Neural crest cell (in vitro differentiated cells): ENCODE data around the gene DNAH1. TPM values are rescaled to one million over a fixed set of nuclear protein-coding genes. Genes with fewer than 3 reads are reported as not detected.

ENCODE experiments used
- DNase-seq: peaks from one replicate; pipeline ENCODE4 v3.0.0; 2021; ENCODE audit warnings: low read depth, mixed read lengths, low spot score
- H3K27ac Mint-ChIP-seq: one replicate; pipeline ENCODE4 v1.8.0; 2021; ENCODE audit warnings: mild to moderate bottlenecking, mixed read lengths; ENCODE audit not compliant: unreplicated experiment
- H3K27me3 Mint-ChIP-seq: 2 replicates; pipeline ENCODE4 v1.8.0; 2021; ENCODE audit warnings: low read depth, mild to moderate bottlenecking, mixed read lengths
- H3K36me3 Mint-ChIP-seq: 2 replicates; pipeline ENCODE4 v1.8.0; 2021; ENCODE audit warnings: low read depth, mild to moderate bottlenecking, mixed read lengths
- H3K4me1 Mint-ChIP-seq: 2 replicates; pipeline ENCODE4 v1.8.0; 2021; ENCODE audit warnings: mixed read lengths
- H3K4me3 Mint-ChIP-seq: one replicate; pipeline ENCODE4 v1.8.0; 2021; ENCODE audit warnings: mild to moderate bottlenecking, mixed read lengths
- H3K9me3 Mint-ChIP-seq: 2 replicates; pipeline ENCODE4 v1.8.0; 2021; ENCODE audit warnings: mixed read lengths
- CTCF ChIP-seq: fragments of 200-600 bp; sonication (generic); conservative IDR thresholded peaks from 2 replicates; pipeline ENCODE4 v1.5.0; 2021; ENCODE audit warnings: antibody characterized with exemption, mild to moderate bottlenecking
- total RNA-seq: library from RNA; stranded (reverse); gene quantifications from 2 replicates; pipeline ENCODE4 v1.2.1, GENCODE V29; 2021

The DNAH1 gene
- total RNA-seq, 1 donor from 2014 or later: 3.2 TPM

- no peaks in the 10 kb centered on the region for H3K4me1 Mint-ChIP-seq
- H3K36me3 Mint-ChIP-seq: no peaks in the 10 kb centered on the region
- no peak overlapping the region for H3K27ac Mint-ChIP-seq
- no peak for DNase-seq
- H3K27me3 Mint-ChIP-seq: no peaks in the 10 kb centered on the region
- TF ChIP-seq CTCF: no peak
- H3K4me3 Mint-ChIP-seq: no peak overlapping the region
- no peaks in the 10 kb centered on the region for H3K9me3 Mint-ChIP-seq
Observed at GRCh38 chr3:52352566-52352965, 36.4 kb downstream of the DNAH1 start.

DNA sequence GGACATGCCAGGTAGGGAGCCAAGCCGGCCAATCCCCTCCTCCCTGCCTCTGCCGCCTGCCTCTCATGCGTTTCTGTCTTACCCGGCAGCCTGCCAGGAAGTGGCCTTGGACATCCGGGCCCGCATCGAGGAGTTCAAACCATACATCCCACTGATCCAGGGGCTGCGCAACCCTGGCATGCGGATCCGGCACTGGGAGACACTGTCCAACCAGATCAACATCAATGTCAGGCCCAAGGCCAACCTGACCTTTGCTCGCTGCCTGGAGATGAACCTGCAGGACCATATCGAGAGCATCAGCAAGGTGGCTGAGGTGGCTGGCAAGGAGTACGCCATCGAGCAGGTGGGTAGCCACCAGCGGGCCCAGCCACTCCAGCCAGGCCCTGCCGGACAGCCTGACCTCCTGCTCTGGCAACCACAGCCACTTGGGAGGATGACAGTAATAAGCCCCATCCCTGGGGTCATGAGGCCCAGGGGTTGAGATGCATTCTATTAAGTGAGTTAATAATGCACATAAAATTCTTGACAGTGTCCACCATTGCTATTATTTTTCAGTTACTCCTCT lies 37.3 kb downstream of the DNAH1 start:
- H3K27ac Mint-ChIP-seq: no peak overlapping the region
- no peak overlapping the region for H3K4me3 Mint-ChIP-seq
- H3K4me1 Mint-ChIP-seq: no peaks in the 10 kb centered on the region
- H3K36me3 Mint-ChIP-seq: no peaks in the 10 kb centered on the region
- TF ChIP-seq CTCF: no peak
- H3K27me3 Mint-ChIP-seq: no peaks in the 10 kb centered on the region
- no peaks in the 10 kb centered on the region for H3K9me3 Mint-ChIP-seq
- no peak for DNase-seq

GRCh38 chr3:52354676-52355075 lies 38.6 kb downstream of the DNAH1 start:
- Mint-ChIP-seq H3K4me1 (no peaks in the 10 kb centered on the region), H3K27ac (no peak overlapping the region), H3K9me3 (no peaks in the 10 kb centered on the region)

DNA sequence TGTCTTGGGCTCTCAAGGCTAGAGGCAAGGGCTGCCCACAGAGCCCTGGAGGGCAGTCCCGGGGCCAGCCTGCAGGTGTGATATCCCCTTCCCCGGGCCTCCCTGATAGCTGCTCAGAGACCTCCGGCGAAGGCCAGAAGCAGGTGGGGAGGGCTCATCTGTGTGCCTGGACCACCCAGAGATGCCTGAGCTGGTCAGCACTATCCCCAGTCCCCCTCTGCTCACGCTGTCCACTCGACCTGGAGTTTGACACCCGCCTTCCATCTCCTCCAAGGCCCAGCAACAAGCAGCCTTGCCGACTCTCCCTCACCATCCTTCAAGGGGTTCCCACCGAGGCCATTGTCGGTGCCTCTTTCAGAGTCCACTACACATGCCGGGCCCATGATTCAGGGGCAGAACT lies 39.4 kb downstream of the DNAH1 start:
- Mint-ChIP-seq H3K27ac (peak overlapping the region; percentile 86), H3K4me3 (no peak overlapping the region), H3K36me3 (no peaks in the 10 kb centered on the region), H3K4me1 (no peaks in the 10 kb centered on the region), H3K27me3 (no peaks in the 10 kb centered on the region), H3K9me3 (no peaks in the 10 kb centered on the region)
- no peak for DNase-seq
- no peak for TF ChIP-seq CTCF

More at GRCh38 chr3:52354676-52355075, 38.6 kb downstream of the DNAH1 start:
- no peak for DNase-seq
- Mint-ChIP-seq H3K36me3 (no peaks in the 10 kb centered on the region), H3K27me3 (no peaks in the 10 kb centered on the region), H3K4me3 (no peak overlapping the region)
- TF ChIP-seq CTCF: no peak

DNA sequence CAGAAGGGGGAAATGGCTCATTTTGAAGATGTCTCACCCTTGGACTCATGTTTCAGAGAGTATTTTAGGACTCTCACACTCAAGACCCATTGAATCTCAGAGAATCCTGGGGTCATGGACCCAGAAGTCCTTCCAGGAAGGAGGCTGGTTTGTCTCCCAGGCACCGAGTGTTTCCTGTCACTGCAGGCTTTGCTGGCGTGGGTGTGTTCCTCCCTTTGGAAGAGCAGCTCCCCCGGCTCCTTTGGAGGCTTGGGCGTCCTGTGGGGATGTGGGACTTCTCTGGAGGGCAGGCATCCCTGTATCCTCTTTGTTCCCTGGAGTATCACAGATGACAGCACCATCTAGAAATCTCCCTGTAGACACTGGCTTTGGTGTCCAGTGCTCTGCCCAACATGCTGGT lies 40.0 kb downstream of the DNAH1 start:
- H3K27me3 Mint-ChIP-seq: no peaks in the 10 kb centered on the region
- H3K9me3 Mint-ChIP-seq: no peaks in the 10 kb centered on the region
- H3K4me3 Mint-ChIP-seq: no peak overlapping the region
- no peak overlapping the region for H3K27ac Mint-ChIP-seq
- DNase-seq: no peak
- H3K36me3 Mint-ChIP-seq: no peaks in the 10 kb centered on the region
- TF ChIP-seq CTCF: no peak
- H3K4me1 Mint-ChIP-seq: no peaks in the 10 kb centered on the region
